Stimulated activated naive CD8-positive, alpha-beta T cell treated with anti-CD3 and anti-CD28 coated beads, Interleukin-15, Interleukin-2, amounts not matched to agents 100 ng/mL and 50 ng/mL, for 24 hours (primary cell): ENCODE measurements around the gene FERMT3.
A peak's percentile ranks its signal among the peaks of the same experiment; 100 is the strongest.

ENCODE experiments used
- H3K27ac Mint-ChIP-seq: one replicate; pipeline ENCODE4 v1.8.0; 2021; ENCODE audit warnings: mild to moderate bottlenecking, mixed read lengths
- H3K27me3 Mint-ChIP-seq: one replicate; pipeline ENCODE4 v1.8.0; 2021; ENCODE audit warnings: mixed read lengths
- H3K36me3 Mint-ChIP-seq: one replicate; pipeline ENCODE4 v1.8.0; 2021; ENCODE audit warnings: low read depth, mixed read lengths
- H3K4me1 Mint-ChIP-seq: one replicate; pipeline ENCODE4 v1.8.0; 2021; ENCODE audit warnings: low read depth, mixed read lengths
- H3K4me3 Mint-ChIP-seq: one replicate; pipeline ENCODE4 v1.8.0; 2021; ENCODE audit warnings: mild to moderate bottlenecking, mixed read lengths
- H3K9me3 Mint-ChIP-seq: one replicate; pipeline ENCODE4 v1.8.0; 2021; ENCODE audit warnings: mixed read lengths

FERMT3 gene

GRCh38 chr11:64223001-64223651, 16.6 kb downstream of the FERMT3 start:
- no peak overlapping the region for H3K4me3 Mint-ChIP-seq
- no peaks in the 10 kb centered on the region for H3K9me3 Mint-ChIP-seq
- H3K27ac Mint-ChIP-seq, result no peak overlapping the region
- H3K36me3 Mint-ChIP-seq, result peaks cover 14% of the 10 kb centered on the region
- peaks cover 18% of the 10 kb centered on the region for H3K4me1 Mint-ChIP-seq
- H3K27me3 Mint-ChIP-seq, result no peaks in the 10 kb centered on the region

DNA sequence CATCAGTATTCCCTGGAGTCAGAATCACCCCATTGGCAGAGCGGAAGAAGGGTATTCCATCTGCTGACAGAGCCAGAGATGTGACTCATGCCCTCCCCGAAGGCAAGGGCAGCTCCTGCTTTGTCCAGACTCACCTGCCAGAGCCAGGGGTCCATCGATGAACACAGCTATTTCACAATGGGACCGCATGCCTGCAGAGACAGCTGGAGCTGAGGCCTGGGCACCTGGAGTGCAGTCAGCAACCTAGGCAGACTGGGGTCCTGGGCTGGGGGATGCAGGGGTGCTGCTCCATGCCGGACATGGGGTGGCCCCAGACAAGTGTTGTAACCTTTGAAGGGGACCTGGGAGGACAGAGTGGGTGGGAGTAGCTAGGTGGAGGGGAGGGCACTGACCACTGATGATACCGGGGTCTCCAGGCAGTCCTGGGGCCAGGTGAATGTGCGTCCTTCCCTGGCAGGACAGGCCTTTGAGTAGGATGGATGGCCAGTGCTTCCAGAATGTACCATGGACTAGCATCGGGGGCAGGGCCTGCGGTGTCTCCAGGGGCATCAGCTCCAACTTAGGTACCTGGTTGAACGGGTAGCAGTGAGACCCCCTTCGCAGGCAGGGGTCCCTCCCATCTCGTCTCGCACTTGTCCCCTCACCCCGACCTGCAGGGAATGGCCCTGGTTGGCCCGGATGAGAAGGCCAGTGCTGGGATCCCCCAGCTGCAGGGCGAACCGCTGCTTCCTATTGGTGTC, 17.8 kb downstream of the FERMT3 start:
- peaks cover 29% of the 10 kb centered on the region for H3K4me1 Mint-ChIP-seq
- H3K9me3 Mint-ChIP-seq, result no peaks in the 10 kb centered on the region
- H3K4me3 Mint-ChIP-seq, result peak overlapping the region; percentile 87
- H3K36me3 Mint-ChIP-seq, result peaks cover 5% of the 10 kb centered on the region
- peak overlapping the region; percentile 28 for H3K27ac Mint-ChIP-seq
- H3K27me3 Mint-ChIP-seq, result no peaks in the 10 kb centered on the region

DNA sequence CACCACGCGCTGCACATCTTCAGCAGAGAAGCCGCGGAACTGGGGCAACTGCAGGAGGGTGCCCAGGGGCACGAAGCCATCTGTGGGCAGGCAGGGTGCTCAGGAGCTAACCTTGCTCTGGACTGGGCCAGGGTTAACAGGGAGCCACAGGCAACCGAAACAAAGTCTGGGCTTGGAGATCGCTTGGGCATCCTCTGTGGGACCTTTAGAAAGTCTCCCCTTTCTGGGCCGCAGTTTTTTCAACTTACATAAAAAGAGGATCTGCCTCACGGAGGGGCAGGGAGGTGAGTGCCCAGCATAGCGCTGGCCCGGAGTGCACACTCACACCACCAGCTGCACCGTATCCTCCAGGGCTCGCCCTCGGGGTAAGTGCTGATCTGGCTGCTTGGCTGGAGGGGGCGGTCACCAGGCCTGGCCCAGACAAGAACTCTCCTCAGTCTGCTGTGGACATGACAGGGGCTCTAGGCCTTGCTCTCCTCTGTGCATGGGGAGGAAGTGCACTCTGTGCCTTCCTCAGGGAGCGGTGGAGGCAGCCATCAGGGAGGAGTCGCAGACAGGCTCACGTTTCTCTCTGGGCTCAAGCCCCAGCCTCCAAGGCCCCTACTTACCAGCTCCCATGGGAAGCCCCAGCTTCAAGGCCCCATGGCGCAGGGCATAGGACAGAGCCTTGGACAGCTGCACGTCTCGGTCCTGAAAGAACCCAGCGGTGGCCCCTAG, 18.5 kb downstream of the FERMT3 start:
- no peaks in the 10 kb centered on the region for H3K9me3 Mint-ChIP-seq
- no peaks in the 10 kb centered on the region for H3K27me3 Mint-ChIP-seq
- H3K4me1 Mint-ChIP-seq, result peaks cover 36% of the 10 kb centered on the region
- H3K4me3 Mint-ChIP-seq, result peak overlapping the region; percentile 87
- peak overlapping the region; percentile 74 for H3K27ac Mint-ChIP-seq
- H3K36me3 Mint-ChIP-seq, result peaks cover 5% of the 10 kb centered on the region

DNA sequence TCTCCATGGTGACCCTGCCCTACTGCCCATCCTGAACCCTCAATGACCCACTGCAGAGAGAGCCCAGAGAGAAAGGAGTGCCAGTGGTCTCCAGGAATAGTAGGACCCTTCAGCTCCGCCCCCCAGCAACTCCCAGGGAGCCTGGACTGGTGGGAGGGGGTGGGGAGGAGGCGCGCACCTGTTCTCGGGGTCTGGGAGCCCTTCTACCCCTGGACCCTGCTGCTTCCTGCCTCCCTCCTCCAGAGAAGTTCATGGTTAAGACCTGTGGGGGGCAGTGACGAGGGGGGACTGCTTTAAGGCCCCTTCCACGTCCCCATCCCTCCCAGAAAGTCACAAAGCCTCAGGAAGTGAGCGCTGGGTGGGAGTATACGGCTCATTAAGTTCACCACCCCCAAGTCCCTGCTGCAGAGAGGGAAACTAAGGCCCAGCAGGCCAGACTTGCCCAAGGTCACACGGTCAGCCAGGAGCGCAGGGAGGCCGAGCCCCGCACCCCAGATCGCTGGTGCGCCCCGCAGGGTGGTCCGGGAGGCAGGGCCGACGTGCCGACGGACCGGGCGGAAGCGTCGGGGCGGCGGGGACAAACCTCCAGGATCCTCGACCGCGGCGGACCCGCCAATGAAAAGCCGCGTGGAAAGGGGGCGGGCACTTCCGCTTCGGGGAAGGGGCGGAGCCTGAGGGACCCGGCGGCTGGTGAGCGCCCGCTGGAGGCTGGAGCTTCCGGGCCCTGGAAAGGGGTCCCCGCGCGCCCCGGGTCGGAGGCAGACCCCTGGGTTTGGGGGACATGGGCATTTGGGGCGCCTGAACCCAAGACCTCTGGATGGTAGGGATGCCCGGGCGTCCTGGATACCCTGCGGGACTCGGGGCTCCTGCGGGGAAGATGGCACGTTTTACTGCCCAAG, 19.3 kb downstream of the FERMT3 start, which contains the start of the genes NUDT22 and TRPT1:
NUDT22 (plus strand) TSS at position 667 of the 899 bp plus-strand sequence. CDS start 379 bp downstream, outside the sequence.
TRPT1 (minus strand) TSS at position 579 of the 899 bp plus-strand sequence; CDS start at position 253, 326 bp downstream.
- Mint-ChIP-seq H3K27me3 (no peaks in the 10 kb centered on the region), H3K4me1 (peaks cover 39% of the 10 kb centered on the region), H3K9me3 (no peaks in the 10 kb centered on the region), H3K36me3 (peaks cover 5% of the 10 kb centered on the region), H3K27ac (peak within 1 kb of the TSS; percentile 81), H3K4me3 (peak within 1 kb of the TSS; percentile 87)

- Mint-ChIP-seq H3K27ac (peak overlapping the region; percentile 77), H3K36me3 (peaks cover 5% of the 10 kb centered on the region), H3K4me1 (peaks cover 44% of the 10 kb centered on the region), H3K4me3 (peak overlapping the region; percentile 87), H3K9me3 (no peaks in the 10 kb centered on the region), H3K27me3 (no peaks in the 10 kb centered on the region)
Observed at GRCh38 chr11:64226507-64227051, 20.1 kb downstream of the FERMT3 start.

GRCh38 chr11:64227405-64227956, 21.0 kb downstream of the FERMT3 start:
- peaks cover 51% of the 10 kb centered on the region for H3K4me1 Mint-ChIP-seq
- H3K27ac Mint-ChIP-seq, result peak overlapping the region; percentile 77
- H3K4me3 Mint-ChIP-seq, result peak overlapping the region; percentile 87
- no peaks in the 10 kb centered on the region for H3K9me3 Mint-ChIP-seq
- no peaks in the 10 kb centered on the region for H3K27me3 Mint-ChIP-seq
- H3K36me3 Mint-ChIP-seq, result peaks cover 5% of the 10 kb centered on the region

- Mint-ChIP-seq H3K27me3 (no peaks in the 10 kb centered on the region), H3K9me3 (no peaks in the 10 kb centered on the region), H3K4me1 (peaks cover 60% of the 10 kb centered on the region)
Observed at GRCh38 chr11:64229090-64229743, 22.7 kb downstream of the FERMT3 start.

DNA sequence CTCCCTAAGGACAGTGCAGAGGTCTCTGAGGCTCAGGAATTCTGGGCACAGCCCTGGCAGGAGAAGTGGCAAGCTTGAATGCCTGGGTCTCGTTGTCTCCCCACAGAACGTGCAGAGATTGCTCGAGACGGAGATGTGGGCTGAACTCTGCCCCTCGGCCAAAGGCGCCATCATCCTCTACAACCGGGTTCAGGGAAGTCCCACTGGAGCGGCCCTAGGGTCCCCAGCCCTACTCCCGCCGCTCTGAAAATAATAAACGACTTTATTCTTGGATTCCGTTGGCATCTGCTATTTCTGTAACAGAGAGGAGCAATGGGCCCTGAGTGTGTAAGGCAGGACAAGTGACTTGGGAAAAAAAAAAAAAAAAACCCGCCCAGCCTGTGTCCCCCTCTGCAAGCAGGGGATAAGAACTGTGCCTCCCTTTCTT, 23.2 kb downstream of the FERMT3 start:
- Mint-ChIP-seq H3K4me3 (peak overlapping the region; percentile 86), H3K4me1 (peaks cover 60% of the 10 kb centered on the region), H3K36me3 (no peaks in the 10 kb centered on the region), H3K27me3 (no peaks in the 10 kb centered on the region), H3K27ac (peak overlapping the region; percentile 85), H3K9me3 (no peaks in the 10 kb centered on the region)

More at GRCh38 chr11:64229090-64229743, 22.7 kb downstream of the FERMT3 start:
- Mint-ChIP-seq H3K36me3 (no peaks in the 10 kb centered on the region), H3K4me3 (peak overlapping the region; percentile 86), H3K27ac (peak overlapping the region; percentile 85)

DNA sequence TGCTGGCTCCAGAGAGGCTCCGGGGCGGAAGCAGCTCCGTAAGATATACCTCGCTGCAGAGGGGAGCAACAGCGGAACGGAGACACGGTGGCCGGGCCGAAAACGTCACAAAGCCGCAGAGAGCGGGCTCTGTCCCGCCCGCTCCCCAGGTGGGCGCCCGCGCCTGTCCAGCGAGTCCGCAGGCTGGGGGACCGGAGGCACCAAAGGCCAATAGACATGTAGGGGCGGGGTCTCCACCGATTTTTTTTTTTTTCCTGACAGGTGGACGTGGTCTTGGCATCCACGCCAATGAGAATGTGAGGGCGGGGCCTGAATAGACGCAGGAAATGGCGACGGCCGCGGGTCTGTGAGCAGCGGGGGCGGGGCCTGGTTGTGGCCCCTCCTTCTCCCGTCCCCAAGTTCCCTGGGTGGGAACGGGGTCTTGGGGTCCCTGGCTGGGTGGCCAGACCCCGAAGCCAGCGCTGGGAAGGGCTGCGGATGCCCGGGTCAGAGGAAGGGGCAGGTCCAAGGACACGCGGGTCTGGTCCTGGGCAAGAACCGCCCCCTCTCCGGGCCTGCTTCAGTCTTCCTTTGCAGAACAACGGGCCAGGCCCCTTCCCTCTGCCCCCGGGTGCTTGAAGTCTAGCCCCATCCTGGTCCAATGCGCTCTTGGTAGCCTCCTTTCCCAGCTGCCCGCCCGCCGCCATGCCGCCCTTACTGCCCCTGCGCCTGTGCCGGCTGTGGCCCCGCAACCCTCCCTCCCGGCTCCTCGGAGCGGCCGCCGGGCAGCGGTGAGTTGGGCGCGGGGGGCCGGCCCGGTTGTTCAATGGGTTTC, 23.9 kb downstream of the FERMT3 start, which contains the start of gene DNAJC4:
DNAJC4 (plus strand) TSS at position 378 of the 814 bp plus-strand sequence; CDS start at position 685, 307 bp downstream.
- Mint-ChIP-seq H3K4me3 (peak within 1 kb of the TSS; percentile 86), H3K4me1 (peaks cover 58% of the 10 kb centered on the region), H3K27ac (peak within 1 kb of the TSS; percentile 85), H3K27me3 (no peaks in the 10 kb centered on the region), H3K36me3 (no peaks in the 10 kb centered on the region), H3K9me3 (no peaks in the 10 kb centered on the region)

- peak overlapping the region; percentile 86 for H3K4me3 Mint-ChIP-seq
- peaks cover 59% of the 10 kb centered on the region for H3K4me1 Mint-ChIP-seq
- H3K36me3 Mint-ChIP-seq, result no peaks in the 10 kb centered on the region
- H3K9me3 Mint-ChIP-seq, result no peaks in the 10 kb centered on the region
- peak overlapping the region; percentile 85 for H3K27ac Mint-ChIP-seq
- no peaks in the 10 kb centered on the region for H3K27me3 Mint-ChIP-seq
Observed at GRCh38 chr11:64230985-64231365, 24.5 kb downstream of the FERMT3 start.

GRCh38 chr11:64231546-64231945, 25.0 kb downstream of the FERMT3 start:
- Mint-ChIP-seq H3K27ac (peak overlapping the region; percentile 21), H3K27me3 (no peaks in the 10 kb centered on the region), H3K9me3 (no peaks in the 10 kb centered on the region), H3K4me3 (peak overlapping the region; percentile 86), H3K4me1 (peaks cover 59% of the 10 kb centered on the region), H3K36me3 (no peaks in the 10 kb centered on the region)

- no peaks in the 10 kb centered on the region for H3K36me3 Mint-ChIP-seq
- peak overlapping the region; percentile 86 for H3K4me3 Mint-ChIP-seq
- no peaks in the 10 kb centered on the region for H3K9me3 Mint-ChIP-seq
- no peaks in the 10 kb centered on the region for H3K27me3 Mint-ChIP-seq
- peaks cover 56% of the 10 kb centered on the region for H3K4me1 Mint-ChIP-seq
- no peak overlapping the region for H3K27ac Mint-ChIP-seq
Observed at GRCh38 chr11:64232182-64232966, 25.9 kb downstream of the FERMT3 start.
